Brain microvascular endothelial cell (primary cell): Measurements from ENCODE around the gene MUCL3.

ENCODE experiments used
- DNase-seq: peaks from one replicate; pipeline ENCODE4 v3.0.0-alpha.2; 2020
- H3K27ac ChIP-seq: fragments of 250-450 bp; sonication (Bioruptor Pico); 2 replicates; pipeline ENCODE4 v1.5.1; 2020; ENCODE audit warnings: mild to moderate bottlenecking, moderate library complexity
- H3K27me3 ChIP-seq: fragments of 250-450 bp; sonication (Bioruptor Pico); replicated peaks from 2 replicates; pipeline ENCODE4 v1.5.1; 2020; ENCODE audit warnings: mild to moderate bottlenecking
- H3K36me3 ChIP-seq: fragments of 250-450 bp; sonication (Bioruptor Pico); replicated peaks from 2 replicates; pipeline ENCODE4 v1.5.1; 2020; ENCODE audit warnings: mild to moderate bottlenecking
- H3K4me3 ChIP-seq: 2 replicates; pipeline ENCODE4 v1.5.1; 2011; ENCODE audit warnings: low read depth, mild to moderate bottlenecking, control low read depth, low read length, moderate library complexity
- CTCF ChIP-seq: IDR thresholded peaks from 2 replicates; pipeline ENCODE4 v1.5.1; 2011; ENCODE audit warnings: low read depth, mild to moderate bottlenecking, moderate library complexity, low read length, control low read depth, inconsistent platforms; ENCODE audit errors: missing control alignments
- in situ Hi-C: cut with HindIII; loops from 2 replicates; pipeline ENCODE4 v1.10.0; 2017; ENCODE audit warnings: low sequenced_read_pairs, low pct_ligation_motif_present

MUCL3 gene

GRCh38 chr6:30932665-30933365 is 8.0 kb upstream of the MUCL3 start:
- in situ Hi-C loops, result no loop called here
- no peak overlapping the region for H3K27ac ChIP-seq
- TF ChIP-seq CTCF, result no peak
- no peak for DNase-seq
- no peaks in the 10 kb centered on the region for H3K36me3 ChIP-seq
- no peak overlapping the region for H3K4me3 ChIP-seq
- peaks cover 3% of the 10 kb centered on the region for H3K27me3 ChIP-seq

- no peak overlapping the region for H3K27ac ChIP-seq
- no peak for DNase-seq
- no peaks in the 10 kb centered on the region for H3K36me3 ChIP-seq
- in situ Hi-C loops, result no loop called here
- no peak overlapping the region for H3K4me3 ChIP-seq
- peaks cover 3% of the 10 kb centered on the region for H3K27me3 ChIP-seq
- TF ChIP-seq CTCF, result no peak
Observed at GRCh38 chr6:30935018-30935417, 5.8 kb upstream of the MUCL3 start.

- H3K27me3 ChIP-seq, result peaks cover 3% of the 10 kb centered on the region
- no peaks in the 10 kb centered on the region for H3K36me3 ChIP-seq
- H3K27ac ChIP-seq, result no peak overlapping the region
- in situ Hi-C loops, result no loop called here
- H3K4me3 ChIP-seq, result no peak overlapping the region
- no peak for TF ChIP-seq CTCF
- DNase-seq, result no peak
Observed at GRCh38 chr6:30937265-30937664, 3.5 kb upstream of the MUCL3 start.

- peaks cover 3% of the 10 kb centered on the region for H3K27me3 ChIP-seq
- no peak overlapping the region for H3K27ac ChIP-seq
- in situ Hi-C loops, result no loop called here
- no peak for TF ChIP-seq CTCF
- no peak for DNase-seq
- H3K4me3 ChIP-seq, result no peak overlapping the region
- no peaks in the 10 kb centered on the region for H3K36me3 ChIP-seq
Observed at GRCh38 chr6:30938730-30939129, 2.0 kb upstream of the MUCL3 start.

GRCh38 chr6:30939473-30939872 is 1.3 kb upstream of the MUCL3 start:
- no peaks in the 10 kb centered on the region for H3K36me3 ChIP-seq
- H3K4me3 ChIP-seq, result no peak overlapping the region
- H3K27ac ChIP-seq, result no peak overlapping the region
- in situ Hi-C loops, result no loop called here
- no peak for DNase-seq
- peaks cover 3% of the 10 kb centered on the region for H3K27me3 ChIP-seq
- no peak for TF ChIP-seq CTCF

- in situ Hi-C loops, result no loop called here
- H3K27me3 ChIP-seq, result peaks cover 2% of the 10 kb centered on the region
- H3K27ac ChIP-seq, result no peak overlapping the region
- DNase-seq, result peak; percentile 77
- no peak overlapping the region for H3K4me3 ChIP-seq
- no peaks in the 10 kb centered on the region for H3K36me3 ChIP-seq
- TF ChIP-seq CTCF, result peak; percentile 86
Observed at GRCh38 chr6:30942338-30943060, 1.7 kb downstream of the MUCL3 start.
